K562 (cell line): Measurements from ENCODE around the gene MAS1L.
"Not testable (repeated sequence)": the region's sequence is repeated elsewhere in the genome, so short reads cannot be mapped to it uniquely, and the experiment has no call there.

Source experiments
- C11orf30 ChIP-seq: fragments of 450-650 bp; IDR thresholded peaks from 2 replicates; pipeline ENCODE4 v1.6.1; 2016; ENCODE audit warnings: low read depth, mild to moderate bottlenecking
- CBX5 ChIP-seq: IDR thresholded peaks from 2 replicates; pipeline ENCODE4 v1.6.1; 2014; ENCODE audit warnings: low read depth, borderline replicate concordance
- CTCF ChIP-seq, 3 experiments: IDR thresholded peaks in 2 of 3; conservative IDR thresholded peaks in 1 of 3; 2 replicates each; pipeline ENCODE4 v1.5.1; 2011 to 2012; ENCODE audit warnings: low read length in 3 of 3, mild to moderate bottlenecking in 3 of 3, control low read depth in 2 of 3, improper control_type of control experiment in 1 of 3, inconsistent platforms in 1 of 3, low read depth in 1 of 3, mixed read lengths in 1 of 3, moderate library complexity in 1 of 3; ENCODE audit not compliant: insufficient read depth in 2 of 3
- NFATC3 ChIP-seq: fragments of 450-650 bp; IDR thresholded peaks from 2 replicates; pipeline ENCODE4 v1.6.1; 2017; ENCODE audit warnings: mild to moderate bottlenecking
- RCOR1 ChIP-seq, 2 experiments: IDR thresholded peaks; 2 replicates each; pipeline ENCODE4 v1.6.1; 2012; ENCODE audit warnings: low read depth in 2 of 2, low read length in 2 of 2, borderline replicate concordance in 1 of 2, improper control_type of control experiment in 1 of 2
- ZNF274 ChIP-seq: IDR thresholded peaks from 2 replicates; pipeline ENCODE4 v1.6.1; 2011; ENCODE audit warnings: low read depth, mild to moderate bottlenecking, low read length, moderate library complexity, borderline replicate concordance
- ZNF589 ChIP-seq: fragments of 200-800 bp; sonication (Bioruptor generic); IDR thresholded peaks from 2 replicates; pipeline ENCODE4 v1.6.1; 2016; ENCODE audit warnings: low read depth, missing genetic modification characterization, missing compliant biosample characterization
- ZNF780A ChIP-seq: fragments of 250-450 bp; sonication (Bioruptor Pico); IDR thresholded peaks from 2 replicates; pipeline ENCODE4 v1.5.0; 2021; ENCODE audit warnings: mild to moderate bottlenecking

GRCh38 chr6:29444031-29444430, 43.7 kb downstream of the MAS1L start:
- not testable (repeated sequence) for TF ChIP-seq C11orf30; CTCF (IDR thresholded peaks at IDR 0.05 in 2 of 3, conservative IDR thresholded peaks at IDR 0.05 in 1 of 3; ENCODE audit: insufficient read depth in 2 of 3, low read depth in 1 of 3, low read length in 3 of 3); RCOR1 (IDR thresholded peaks at IDR 0.05; ENCODE audit: borderline replicate concordance in 1 of 2, low read depth in 2 of 2, low read length in 2 of 2); ZNF274; CBX5; NFATC3; ZNF780A; ZNF589
